Neural crest cell (in vitro differentiated cells): ENCODE data around the gene LRP11. TPM values are rescaled to one million over a fixed set of nuclear protein-coding genes. Genes with fewer than 3 reads are reported as not detected.
A peak's percentile ranks its signal among the peaks of the same experiment; 100 is the strongest.
"Not testable (repeated sequence)": the region's sequence is repeated elsewhere in the genome, so short reads cannot be mapped to it uniquely, and the experiment has no call there.

ENCODE experiments used
- DNase-seq: peaks from one replicate; pipeline ENCODE4 v3.0.0; 2021; ENCODE audit warnings: low read depth, mixed read lengths, low spot score
- H3K27ac Mint-ChIP-seq: one replicate; pipeline ENCODE4 v1.8.0; 2021; ENCODE audit warnings: mild to moderate bottlenecking, mixed read lengths; ENCODE audit not compliant: unreplicated experiment
- H3K27me3 Mint-ChIP-seq: 2 replicates; pipeline ENCODE4 v1.8.0; 2021; ENCODE audit warnings: low read depth, mild to moderate bottlenecking, mixed read lengths
- H3K36me3 Mint-ChIP-seq: 2 replicates; pipeline ENCODE4 v1.8.0; 2021; ENCODE audit warnings: low read depth, mild to moderate bottlenecking, mixed read lengths
- H3K4me1 Mint-ChIP-seq: 2 replicates; pipeline ENCODE4 v1.8.0; 2021; ENCODE audit warnings: mixed read lengths
- H3K4me3 Mint-ChIP-seq: one replicate; pipeline ENCODE4 v1.8.0; 2021; ENCODE audit warnings: mild to moderate bottlenecking, mixed read lengths
- H3K9me3 Mint-ChIP-seq: 2 replicates; pipeline ENCODE4 v1.8.0; 2021; ENCODE audit warnings: mixed read lengths
- CTCF ChIP-seq: fragments of 200-600 bp; sonication (generic); conservative IDR thresholded peaks from 2 replicates; pipeline ENCODE4 v1.5.0; 2021; ENCODE audit warnings: antibody characterized with exemption, mild to moderate bottlenecking
- total RNA-seq: library from RNA; stranded (reverse); gene quantifications from 2 replicates; pipeline ENCODE4 v1.2.1, GENCODE V29; 2021

The LRP11 gene
- total RNA-seq, 1 donor from 2014 or later = 29.8 TPM

GRCh38 chr6:149852881-149853280, 11.3 kb downstream of the LRP11 start:
- H3K27me3 Mint-ChIP-seq = no peaks in the 10 kb centered on the region
- H3K4me3 Mint-ChIP-seq = no peak overlapping the region
- peak overlapping the region; percentile 88 for H3K27ac Mint-ChIP-seq
- no peaks in the 10 kb centered on the region for H3K9me3 Mint-ChIP-seq
- H3K36me3 Mint-ChIP-seq = peaks cover 7% of the 10 kb centered on the region
- no peak for TF ChIP-seq CTCF
- peaks cover 8% of the 10 kb centered on the region for H3K4me1 Mint-ChIP-seq
- DNase-seq = no peak

- no peak for TF ChIP-seq CTCF
- Mint-ChIP-seq H3K27me3 (no peaks in the 10 kb centered on the region), H3K4me1 (peaks cover 8% of the 10 kb centered on the region), H3K36me3 (peaks cover 7% of the 10 kb centered on the region), H3K9me3 (no peaks in the 10 kb centered on the region), H3K27ac (no peak overlapping the region), H3K4me3 (no peak overlapping the region)
- no peak for DNase-seq
Observed at GRCh38 chr6:149852180-149852579, 12.0 kb downstream of the LRP11 start.

GRCh38 chr6:149851461-149852110, 12.6 kb downstream of the LRP11 start:
- DNase-seq = no peak
- peak overlapping the region; percentile 68 for H3K27ac Mint-ChIP-seq
- H3K4me3 Mint-ChIP-seq = no peak overlapping the region
- TF ChIP-seq CTCF = no peak
- H3K36me3 Mint-ChIP-seq = peaks cover 7% of the 10 kb centered on the region
- H3K9me3 Mint-ChIP-seq = no peaks in the 10 kb centered on the region
- H3K4me1 Mint-ChIP-seq = peaks cover 8% of the 10 kb centered on the region
- no peaks in the 10 kb centered on the region for H3K27me3 Mint-ChIP-seq

- H3K36me3 Mint-ChIP-seq = peaks cover 10% of the 10 kb centered on the region
- not testable (repeated sequence) for H3K4me1 Mint-ChIP-seq, H3K9me3 Mint-ChIP-seq, H3K27ac Mint-ChIP-seq, DNase-seq, H3K4me3 Mint-ChIP-seq, H3K27me3 Mint-ChIP-seq
Observed at GRCh38 chr6:149848343-149848742, 15.8 kb downstream of the LRP11 start.

- Mint-ChIP-seq H3K36me3 (peaks cover 10% of the 10 kb centered on the region), H3K9me3 (no peaks in the 10 kb centered on the region), H3K4me3 (no peak overlapping the region), H3K4me1 (no peaks in the 10 kb centered on the region), H3K27me3 (no peaks in the 10 kb centered on the region), H3K27ac (no peak overlapping the region)
- no peak for TF ChIP-seq CTCF
- no peak for DNase-seq
Observed at GRCh38 chr6:149847939-149848267, 16.3 kb downstream of the LRP11 start.

- H3K4me1 Mint-ChIP-seq = no peaks in the 10 kb centered on the region
- H3K9me3 Mint-ChIP-seq = no peaks in the 10 kb centered on the region
- H3K36me3 Mint-ChIP-seq = peaks cover 11% of the 10 kb centered on the region
- H3K4me3 Mint-ChIP-seq = no peak overlapping the region
- peak overlapping the region; percentile 78 for H3K27ac Mint-ChIP-seq
- DNase-seq = no peak
- H3K27me3 Mint-ChIP-seq = no peaks in the 10 kb centered on the region
- no peak for TF ChIP-seq CTCF
Observed at GRCh38 chr6:149846321-149846720, 17.8 kb downstream of the LRP11 start.
